ENCODE data around the gene TMTC3.

- TF ChIP-seq POLR2AphosphoS5 (IDR thresholded peaks at IDR 0.05) (no peak), EP300 (IDR thresholded peaks at IDR 0.05) (no peak)
Observed at GRCh38 chr12:88175544-88175943, 33.4 kb downstream of the TMTC3 start.

Measured in suprapubic skin (tissue), 4 donors.